Liver (tissue), 3 donors: ENCODE data around the gene PPM1J.

Experiments used
- CTCF ChIP-seq: fragments of 150-350 bp; IDR thresholded peaks from 2 replicates; pipeline ENCODE4 v1.5.1; 2017; ENCODE audit warnings: improper control_type of control experiment, low read depth, low read length; ENCODE audit not compliant: missing input control
- RAD21 ChIP-seq, 2 donors: IDR thresholded peaks; 2 replicates each; pipeline ENCODE4 v1.6.1; 2016; ENCODE audit warnings: antibody characterized with exemption in 2 of 2, mild to moderate bottlenecking in 2 of 2
- TAF1 ChIP-seq: conservative IDR thresholded peaks from 2 replicates; pipeline ENCODE4 v1.6.1; 2016; ENCODE audit warnings: antibody characterized with exemption, mild to moderate bottlenecking
- YY1 ChIP-seq: IDR thresholded peaks from 2 replicates; pipeline ENCODE4 v1.6.1; 2016; ENCODE audit warnings: antibody characterized with exemption, mild to moderate bottlenecking
- ZBTB33 ChIP-seq: IDR thresholded peaks from 2 replicates; pipeline ENCODE4 v1.6.1; 2016; ENCODE audit warnings: antibody characterized with exemption
- donor health status: healthy.
- donor health status: healthy.

- no peak for TF ChIP-seq YY1
- no peak for TF ChIP-seq CTCF
- no peak for TF ChIP-seq TAF1
- no peak for TF ChIP-seq ZBTB33
- no peak for TF ChIP-seq RAD21 (IDR thresholded peaks at IDR 0.05)
These were observed 8.5 kb downstream of the PPM1J start, which contains the start of gene RHOC for GRCh38 chr1:112706505-112707220.
